ENCODE results near the gene CLEC16A. TPM values are rescaled to one million over a fixed set of nuclear protein-coding genes. Genes with fewer than 3 reads are reported as not detected.

CLEC16A gene
- total and polyA plus RNA-seq, 9 of the 15 experiments (the other 6 are each of a cell fraction or from before 2014, with no cell fraction given) = 1.00 to 22.3 (median 10.0) TPM

DNA sequence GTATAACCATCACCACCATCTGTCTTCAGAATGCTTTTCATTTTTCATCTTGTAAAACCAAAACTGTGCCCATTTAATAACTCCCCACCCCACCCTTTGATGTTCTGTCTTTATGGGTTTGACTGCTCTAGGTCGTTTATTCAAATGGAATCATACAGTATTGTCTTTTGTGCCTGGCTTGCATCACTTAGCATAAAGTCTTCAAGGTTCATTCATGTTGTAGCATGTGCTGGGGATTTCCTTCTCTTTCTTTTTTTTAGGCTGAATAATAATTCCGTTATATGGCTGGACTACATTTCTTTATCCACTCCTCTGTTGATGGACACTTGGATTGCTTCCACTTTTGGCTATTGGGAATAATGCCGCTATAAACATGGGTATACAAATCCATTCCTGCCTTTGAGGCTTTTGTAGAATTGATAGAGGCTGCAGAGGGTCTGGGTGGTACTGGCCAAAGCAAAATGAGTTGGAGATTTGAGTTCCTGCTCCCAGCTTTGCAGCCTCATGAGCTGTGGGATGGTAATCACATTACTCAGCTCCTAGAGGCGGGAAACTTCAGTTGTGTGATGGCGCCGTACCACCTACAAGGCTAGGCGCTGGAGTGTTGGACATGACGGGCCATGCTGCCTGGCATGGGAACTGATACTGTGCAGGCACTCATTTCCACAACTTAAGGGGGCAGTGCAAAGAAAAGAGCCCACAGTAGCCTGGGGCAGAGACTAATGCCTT, 64.8 kb downstream of the CLEC16A start:
- DNase-seq (ENCODE audit: extremely low read depth in 1 of 4, low spot score in 3 of 4) (no peak), ATAC-seq (no peak), FAIRE-seq (no peak)
- Histone ChIP-seq H3K9me3 (replicated peaks; ENCODE audit: control insufficient read depth, insufficient read depth, low read depth, low read length) (no peaks in the 10 kb centered on the region), H4K20me1 (replicated peaks; ENCODE audit: control insufficient read depth, insufficient read depth, low read length) (no peaks in the 10 kb centered on the region), H3K4me1 (replicated peaks in 1 of 2; ENCODE audit: control insufficient read depth in 2 of 2, insufficient read depth in 2 of 2, low read length in 2 of 2) (no peaks in the 10 kb centered on the region; a peak in 1 of 5 replicates), H3K4me3 (no peak overlapping the region), H3K27ac (ENCODE audit: extremely low read depth, low read depth, low read length) (no peak overlapping the region), H3K9ac (ENCODE audit: insufficient read depth in 1 of 2, low read depth in 2 of 2, low read length in 2 of 2) (no peak overlapping the region), H3K36me3 (ENCODE audit: control insufficient read depth, insufficient read depth, low read length) (peaks cover 11% of the 10 kb centered on the region; the same call in 1 of the 3 replicates), H3K27me3 (ENCODE audit: control insufficient read depth in 2 of 2, insufficient read depth in 2 of 2, low read length in 2 of 2) (no peaks in the 10 kb centered on the region), H3K9me1 (ENCODE audit: control insufficient read depth, insufficient read depth, low read length) (no peaks in the 10 kb centered on the region), H2AFZ (ENCODE audit: low read depth, low read length) (no peak overlapping the region), H3K4me2 (ENCODE audit: insufficient read depth, low read length) (no peak overlapping the region), H3K79me2 (ENCODE audit: control insufficient read depth, insufficient read depth, low read length) (no peaks in the 10 kb centered on the region)
- BruUV-seq (replicated peaks) = no TSS peak
- ChIA-PET CTCF (ENCODE audit: low intra/inter-chr PET ratio) (no interaction called here), POLR2A (no interaction called here)
- intact Hi-C loops (cut with micrococcal nuclease) = no loop called here
- in situ Hi-C loops (cut with MboI) = no loop called here
- TF ChIP-seq SMARCB1 (IDR thresholded peaks at IDR 0.05; ENCODE audit: insufficient read length, low read depth) = no peak
- TF ChIP-seq ZNF655 (CRISPR knock-in tag; IDR thresholded peaks at IDR 0.05) = no peak
- TF ChIP-seq KAT2B (IDR thresholded peaks at IDR 0.05; ENCODE audit: low read depth, low read length) = no peak
- TF ChIP-seq MYC (IDR thresholded peaks at IDR 0.05; ENCODE audit: low read depth, low read length) = no peak
- TF ChIP-seq MYC (CRISPR knock-in tag; IDR thresholded peaks at IDR 0.05; ENCODE audit: borderline replicate concordance, low read depth) = no peak
- no peak for TF ChIP-seq ZNF79 (CRISPR knock-in tag; IDR thresholded peaks at IDR 0.05; ENCODE audit: low read depth)
- no peak for TF ChIP-seq NR0B1 (IDR thresholded peaks at IDR 0.05; ENCODE audit: partially characterized antibody)
- no peak for TF ChIP-seq LARP7 (IDR thresholded peaks at IDR 0.05)
- no peak for TF ChIP-seq RNF2 (IDR thresholded peaks at IDR 0.05)
- no peak for TF ChIP-seq BCL6 (CRISPR knock-in tag; IDR thresholded peaks at IDR 0.05)
- no peak for TF ChIP-seq DACH1 (IDR thresholded peaks at IDR 0.05; ENCODE audit: partially characterized antibody)
- TF ChIP-seq ZFP30 (CRISPR knock-in tag; IDR thresholded peaks at IDR 0.05; ENCODE audit: borderline replicate concordance) = no peak
- WGBS (ENCODE audit: insufficient coverage, low coverage, missing lambda C conversion rate) = 68% methylated on average over 8 of the region's 8 CpGs

Data from K562 (cell line).